ENCODE results near the gene PRKG1.

The PRKG1 gene

GRCh38 chr10:51620131-51620530, 545.8 kb downstream of the PRKG1 start:
- DNase-seq: no peak

DNA sequence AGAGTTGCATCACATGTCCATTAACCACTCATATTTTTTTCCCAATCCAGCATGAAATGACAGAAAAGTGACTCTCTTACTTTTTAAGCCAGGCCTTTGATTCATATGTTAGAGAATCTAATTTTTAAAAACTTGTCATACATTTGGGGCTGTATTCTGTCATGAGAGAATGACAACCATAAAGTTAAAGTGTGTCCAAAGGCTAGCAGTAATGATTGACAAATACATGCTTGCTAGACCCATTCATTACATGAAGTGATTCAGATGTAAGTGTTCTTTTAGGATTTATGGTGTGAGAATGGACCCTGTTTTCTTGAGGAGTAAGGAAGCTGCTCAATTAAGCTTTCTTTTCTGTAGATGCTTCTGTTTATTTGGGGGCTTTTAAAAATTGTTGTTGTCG, 549.7 kb downstream of the PRKG1 start:
- no peak for DNase-seq

GRCh38 chr10:51629934-51630639, 555.8 kb downstream of the PRKG1 start:
- DNase-seq: no peak

- no peak for DNase-seq
Observed at GRCh38 chr10:51630640-51631005, 556.3 kb downstream of the PRKG1 start.

DNA sequence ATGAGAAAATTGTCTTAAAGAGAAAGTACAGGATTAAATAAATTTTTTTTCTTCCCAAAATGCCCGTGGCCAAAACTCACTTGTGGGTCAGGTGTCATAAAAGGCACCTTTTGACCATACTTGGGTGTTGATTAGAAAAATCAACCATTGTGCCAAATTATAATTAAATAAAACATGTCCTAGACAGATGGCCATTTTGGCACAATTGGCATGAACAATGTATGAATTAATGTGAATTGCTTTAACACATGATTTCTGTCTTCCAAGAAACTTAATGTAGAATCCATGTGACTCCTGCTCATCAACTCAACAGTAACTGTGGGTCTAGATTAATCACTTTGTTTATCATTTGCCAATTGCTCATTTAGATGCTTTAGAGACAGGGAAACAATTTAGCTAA, 561.1 kb downstream of the PRKG1 start:
- no peak for DNase-seq

GRCh38 chr10:51638211-51638610, 563.9 kb downstream of the PRKG1 start:
- no peak for DNase-seq

- no peak for DNase-seq
Observed at GRCh38 chr10:51638737-51639136, 564.5 kb downstream of the PRKG1 start.

DNA sequence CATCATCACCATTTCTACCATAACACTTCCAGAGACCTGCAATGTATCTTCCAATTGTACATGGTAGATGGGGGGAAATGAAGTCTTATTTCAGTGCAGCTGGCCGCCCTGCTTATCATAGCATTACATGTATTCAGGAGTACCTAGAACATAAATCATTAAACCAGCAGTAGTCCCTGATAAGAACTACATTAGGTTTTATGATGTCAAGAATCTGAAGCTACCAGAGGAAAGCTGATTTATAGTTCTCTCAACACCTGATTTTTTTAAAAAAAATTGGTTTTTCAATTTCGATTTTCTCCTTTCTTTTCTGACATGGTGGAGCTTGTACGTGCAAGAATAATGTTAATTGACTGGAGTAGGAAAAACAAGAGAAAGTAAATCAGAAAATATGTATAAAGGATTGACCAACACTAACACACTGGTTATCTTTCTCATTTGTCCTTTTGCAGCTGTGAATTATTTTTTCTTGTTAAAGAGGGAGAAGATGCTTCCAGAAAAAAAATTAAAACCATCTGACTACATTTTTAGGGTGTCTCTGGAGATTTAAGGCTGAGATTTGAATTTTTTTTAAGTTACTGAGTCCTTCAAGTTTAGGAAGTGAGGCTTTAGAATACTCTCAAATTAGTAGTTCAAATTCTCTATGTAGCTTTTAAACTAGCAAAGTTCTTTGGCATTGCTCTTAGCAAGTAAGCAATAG, 566.0 kb downstream of the PRKG1 start:
- DNase-seq: no peak

DNA sequence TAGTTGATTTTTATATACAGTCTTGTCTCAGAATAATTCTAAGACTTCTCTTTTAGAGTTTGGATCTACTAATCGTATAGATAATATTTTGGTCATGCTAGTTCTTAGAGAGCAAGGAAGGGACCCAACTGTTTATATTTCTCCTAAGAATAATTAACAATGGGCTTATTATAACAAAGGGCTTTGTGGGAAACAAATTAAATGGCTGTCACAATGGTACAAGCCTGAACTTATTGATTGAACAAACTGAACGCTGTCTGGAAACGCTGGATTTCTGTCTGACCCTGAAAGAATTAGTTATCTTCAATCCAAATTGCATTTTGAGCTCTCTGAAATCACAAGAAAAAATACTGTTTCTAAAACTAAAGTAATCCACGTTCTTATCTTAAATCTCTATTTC, 568.3 kb downstream of the PRKG1 start:
- no peak for DNase-seq

- no peak for DNase-seq
Observed at GRCh38 chr10:51643734-51644133, 569.4 kb downstream of the PRKG1 start.

GRCh38 chr10:51649064-51649463, 574.8 kb downstream of the PRKG1 start:
- no peak for DNase-seq

GRCh38 chr10:51651063-51651462, 576.8 kb downstream of the PRKG1 start:
- no peak for DNase-seq

- DNase-seq: no peak
Observed at GRCh38 chr10:51653025-51653424, 578.7 kb downstream of the PRKG1 start.

DNA sequence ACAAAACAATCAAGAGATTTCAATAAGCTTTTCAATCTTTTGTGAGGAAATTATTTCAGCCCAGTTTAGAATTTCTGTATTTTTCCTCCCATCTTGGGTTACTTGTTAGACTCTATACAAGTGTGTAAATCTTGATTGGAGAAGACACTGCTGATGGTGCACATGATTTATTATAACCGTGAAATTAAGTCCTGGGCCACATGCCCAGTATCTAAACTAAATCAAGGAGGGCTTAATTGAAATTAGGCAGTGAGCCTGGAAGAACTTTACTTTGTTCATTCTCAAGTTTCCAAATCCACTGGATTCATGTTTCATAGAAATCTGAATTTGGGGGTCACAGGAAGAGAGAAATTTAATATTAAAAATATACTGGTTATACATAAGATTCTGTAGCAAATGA, 580.6 kb downstream of the PRKG1 start:
- no peak for DNase-seq

- no peak for DNase-seq
Observed at GRCh38 chr10:51656503-51656902, 582.2 kb downstream of the PRKG1 start.

- no peak for DNase-seq
Observed at GRCh38 chr10:51658000-51658399, 583.7 kb downstream of the PRKG1 start.

DNA sequence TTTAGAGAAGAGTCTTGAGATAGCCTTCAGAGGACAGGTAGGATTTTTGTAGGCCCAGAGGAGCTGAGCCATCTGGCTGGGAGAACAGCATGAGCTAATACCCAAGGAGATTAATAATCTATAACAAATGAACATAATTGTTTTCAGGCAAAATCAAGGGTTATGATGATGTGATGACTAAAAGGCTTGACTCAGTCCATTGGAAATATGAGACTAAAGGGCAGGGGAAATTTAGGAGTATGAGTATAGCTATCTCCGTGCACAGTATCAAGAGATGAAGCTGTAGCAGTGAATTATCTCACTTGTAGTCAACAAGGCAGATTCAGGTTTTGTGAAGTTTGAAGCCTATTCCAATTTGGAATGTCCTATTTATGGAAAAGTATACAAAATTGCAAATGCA, 585.1 kb downstream of the PRKG1 start:
- DNase-seq: no peak

GRCh38 chr10:51663086-51663485, 588.8 kb downstream of the PRKG1 start:
- DNase-seq: no peak

DNA sequence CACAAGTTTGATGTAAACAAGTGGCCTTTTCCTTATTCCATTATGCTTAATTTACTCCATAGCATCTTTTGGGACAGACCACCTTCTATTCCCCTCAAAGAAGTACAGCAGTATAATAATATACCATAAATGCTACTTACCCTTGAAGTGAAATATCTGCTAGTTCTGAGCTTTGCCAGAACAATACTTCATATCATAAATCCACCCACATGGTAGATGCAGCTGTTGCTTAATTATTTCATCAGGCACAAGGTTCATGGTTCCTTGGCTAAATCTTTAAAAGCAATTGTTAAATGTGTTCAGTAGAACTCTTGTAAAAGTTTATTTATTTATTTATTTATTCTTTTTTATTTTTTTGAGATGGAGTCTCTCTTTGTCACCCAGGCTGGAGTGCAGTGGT, 592.2 kb downstream of the PRKG1 start:
- DNase-seq: no peak

GRCh38 chr10:51667678-51668335, 593.5 kb downstream of the PRKG1 start:
- DNase-seq: no peak

DNA sequence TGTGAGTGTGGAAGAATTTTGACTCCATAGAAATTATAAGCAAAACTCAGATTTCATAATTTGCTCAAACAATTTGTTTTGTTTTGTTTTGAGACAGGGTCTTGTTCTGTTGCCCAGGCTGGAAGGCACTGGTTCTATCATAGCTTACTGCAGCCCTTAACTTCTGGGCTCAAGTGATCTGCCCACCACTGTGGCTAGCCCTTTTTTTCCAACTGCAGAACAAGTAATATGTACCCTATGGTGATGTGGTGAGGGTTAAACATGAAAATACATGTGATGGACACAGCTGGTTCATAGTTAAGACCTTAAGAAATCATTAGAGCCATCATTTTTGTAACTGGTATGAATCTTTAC, 594.0 kb downstream of the PRKG1 start:
- DNase-seq: no peak

DNA sequence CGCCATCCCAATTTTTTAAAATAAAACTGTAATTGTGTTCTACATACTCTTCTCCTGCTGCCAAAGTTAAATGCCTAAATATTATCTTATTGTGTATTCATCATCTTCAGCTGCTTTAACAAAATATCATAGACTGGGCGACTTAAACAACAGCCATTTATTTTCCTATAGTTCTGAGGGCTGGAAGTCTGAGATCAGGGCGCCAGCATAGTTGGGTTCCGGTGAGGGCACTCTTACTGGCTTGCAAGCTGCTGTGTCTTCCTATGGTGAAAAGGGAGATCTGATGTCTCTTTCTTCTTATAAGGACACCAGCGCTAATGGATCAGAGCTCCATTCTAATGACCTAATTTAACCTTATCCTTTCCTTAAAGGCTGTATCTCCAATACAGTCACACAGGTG, 594.8 kb downstream of the PRKG1 start:
- no peak for DNase-seq

- no peak for DNase-seq
Observed at GRCh38 chr10:51672039-51672535, 597.8 kb downstream of the PRKG1 start.

DNA sequence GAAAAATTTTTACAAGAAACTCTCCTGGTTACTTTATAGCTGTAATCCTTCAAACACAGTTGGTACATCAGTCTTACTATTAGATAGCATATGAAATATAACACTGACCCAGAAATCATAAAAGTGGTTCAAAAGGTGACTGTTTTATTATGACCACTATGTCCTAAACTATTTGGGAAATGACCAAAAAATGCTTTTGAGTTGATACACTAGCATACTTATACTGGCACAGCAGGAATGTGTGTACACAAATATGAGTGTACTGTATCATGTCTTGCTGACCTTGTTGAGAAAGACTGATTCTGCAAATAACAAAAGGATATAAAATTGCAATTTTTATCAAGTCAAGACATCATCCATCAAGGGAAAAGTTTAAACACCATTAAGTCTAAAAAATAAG, 600.8 kb downstream of the PRKG1 start:
- no peak for DNase-seq
